NOMO-1 treated with DMSO at 0.1 percent for 48 hours (cell line): ENCODE results near the gene WSCD1.

Experiments used
- DNase-seq: peaks from one replicate; lab custom pipeline; 2025; ENCODE audit not compliant: unreplicated experiment; lab: John Stamatoyannopoulos, UW

The WSCD1 gene

DNA sequence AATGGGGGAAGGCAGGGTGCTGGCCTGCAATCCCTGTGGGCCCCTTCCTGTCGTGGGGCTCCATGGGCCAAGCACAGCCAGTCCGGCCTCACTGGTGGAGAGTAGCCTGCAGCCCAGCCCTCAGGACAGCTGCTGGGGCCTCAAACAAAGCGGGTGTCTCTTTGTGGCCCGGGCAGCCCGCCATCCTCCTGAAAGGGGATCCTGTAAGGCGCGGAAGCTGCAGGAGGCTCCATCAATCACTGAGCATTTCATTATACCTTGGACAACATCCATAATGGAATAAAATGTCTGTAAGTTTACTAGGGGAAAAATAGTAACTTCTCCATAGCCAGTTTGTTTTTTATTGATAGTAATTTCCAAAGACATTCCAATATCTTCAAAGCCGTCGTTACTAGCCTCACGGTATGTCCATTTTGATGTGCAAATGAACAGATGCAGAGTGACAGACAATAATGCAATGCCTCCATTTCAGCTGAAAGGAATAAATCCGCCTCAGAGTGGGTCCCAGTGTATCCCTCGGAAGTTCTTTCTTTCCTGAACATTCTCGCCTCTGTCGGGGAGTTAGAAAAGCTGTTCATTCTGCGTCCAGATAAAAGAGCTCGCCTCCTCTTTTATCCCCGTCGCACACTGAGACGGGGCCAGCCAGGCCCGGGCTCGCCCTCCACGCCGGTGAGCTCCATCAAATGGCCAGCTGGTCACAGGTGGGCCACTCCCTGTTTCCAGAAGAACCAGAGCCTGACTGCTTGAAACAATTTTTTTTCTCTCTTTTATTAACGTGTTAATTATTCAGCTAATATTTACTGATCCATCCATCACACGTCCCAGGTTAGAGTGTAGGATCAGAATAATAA is 14.4 kb downstream of the WSCD1 start:
- DNase-seq: no peak

DNA sequence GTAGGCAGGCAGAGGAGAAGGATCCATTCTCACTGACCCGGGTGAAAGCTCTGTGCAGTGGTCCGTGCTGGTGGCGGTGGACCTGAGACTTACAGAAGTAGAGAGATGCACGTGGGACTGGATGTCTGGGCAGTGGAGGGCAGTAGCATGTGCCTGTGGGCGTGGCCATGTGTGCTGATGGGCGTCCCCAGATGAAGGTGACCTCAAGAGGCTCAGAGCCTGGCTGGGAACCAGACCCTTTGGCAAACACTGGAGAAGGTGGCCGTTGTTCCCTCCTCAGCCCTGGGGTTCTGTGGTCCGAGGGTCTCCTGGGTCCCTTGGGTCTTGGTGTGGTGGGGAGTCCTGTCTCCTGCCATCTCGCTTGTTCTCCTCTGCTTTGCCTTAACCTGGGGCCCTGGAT is 15.6 kb downstream of the WSCD1 start:
- no peak for DNase-seq

DNA sequence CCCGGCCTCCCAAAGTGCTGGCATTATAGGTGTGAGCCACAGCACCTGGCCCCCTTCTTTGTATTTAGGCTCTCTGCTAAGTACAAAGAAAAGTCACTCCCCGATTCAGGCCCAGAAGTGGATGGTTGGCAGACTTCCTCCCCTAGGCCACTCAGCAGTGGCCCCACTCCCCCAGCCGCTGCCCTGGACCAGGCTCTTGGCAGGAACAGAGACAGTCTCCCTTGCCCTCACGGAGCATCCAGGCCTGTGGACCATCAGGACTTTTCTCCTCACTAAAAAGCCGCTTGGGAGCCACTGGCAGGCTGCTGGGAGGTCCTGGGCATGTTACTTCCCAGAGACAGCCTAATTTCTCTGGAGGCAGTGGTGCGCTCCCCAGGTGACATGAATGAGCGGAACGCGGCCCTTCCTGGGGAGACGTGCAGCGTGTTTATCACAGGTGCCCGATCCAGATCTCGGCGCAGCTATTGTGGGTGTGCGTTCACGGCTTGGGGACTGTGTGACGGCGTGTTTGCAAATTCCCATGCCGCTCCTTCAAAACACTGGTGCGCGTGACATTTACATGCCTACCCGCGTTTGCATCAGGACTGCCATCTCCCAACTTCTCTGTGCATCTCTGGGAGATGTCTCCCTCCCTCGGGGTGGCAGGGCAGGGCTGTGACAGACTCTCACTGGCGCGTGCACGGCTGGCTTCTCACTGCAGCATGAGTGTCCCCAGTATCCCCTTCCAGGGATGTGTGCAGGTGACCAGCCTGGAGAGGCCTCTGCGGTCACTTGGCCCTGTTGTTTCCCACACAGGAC is 16.6 kb downstream of the WSCD1 start:
- no peak for DNase-seq

DNA sequence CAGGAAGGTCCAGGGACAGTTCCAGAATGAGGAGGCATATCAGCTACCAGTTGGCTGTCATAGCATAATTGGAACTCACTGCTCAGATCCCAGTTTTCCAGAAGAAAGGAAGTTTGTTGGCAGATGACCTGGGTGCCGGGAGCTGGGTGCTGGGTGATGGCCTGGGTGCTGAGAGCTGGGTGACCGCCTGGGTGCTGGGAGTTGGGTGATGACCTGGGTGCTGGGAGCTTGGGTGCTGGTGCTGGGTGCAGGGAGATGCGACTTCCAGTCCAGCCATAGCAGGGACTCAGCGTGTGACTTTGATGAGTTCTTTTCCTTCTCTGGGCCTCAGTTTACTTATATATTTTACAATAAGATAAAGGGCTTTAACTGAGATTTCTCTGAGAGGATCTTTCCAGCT is 18.0 kb downstream of the WSCD1 start:
- DNase-seq: no peak

DNA sequence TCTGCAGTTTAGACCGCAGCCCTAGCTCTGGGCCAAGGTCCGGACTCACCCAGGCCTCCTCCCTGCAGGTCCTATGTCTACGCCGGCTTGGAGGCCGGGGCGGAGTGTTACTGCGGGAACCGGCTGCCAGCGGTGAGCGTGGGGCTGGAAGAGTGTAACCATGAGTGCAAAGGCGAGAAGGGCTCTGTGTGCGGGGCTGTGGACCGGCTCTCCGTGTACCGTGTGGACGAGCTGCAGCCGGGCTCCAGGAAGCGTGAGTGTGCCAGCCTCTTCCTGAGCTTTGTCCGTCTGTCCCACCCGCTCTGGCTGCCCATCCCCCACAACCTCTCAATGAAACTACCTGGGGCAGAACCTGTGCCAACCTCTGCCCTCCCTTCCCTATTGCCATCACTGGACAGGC is 20.1 kb downstream of the WSCD1 start:
- no peak for DNase-seq

DNA sequence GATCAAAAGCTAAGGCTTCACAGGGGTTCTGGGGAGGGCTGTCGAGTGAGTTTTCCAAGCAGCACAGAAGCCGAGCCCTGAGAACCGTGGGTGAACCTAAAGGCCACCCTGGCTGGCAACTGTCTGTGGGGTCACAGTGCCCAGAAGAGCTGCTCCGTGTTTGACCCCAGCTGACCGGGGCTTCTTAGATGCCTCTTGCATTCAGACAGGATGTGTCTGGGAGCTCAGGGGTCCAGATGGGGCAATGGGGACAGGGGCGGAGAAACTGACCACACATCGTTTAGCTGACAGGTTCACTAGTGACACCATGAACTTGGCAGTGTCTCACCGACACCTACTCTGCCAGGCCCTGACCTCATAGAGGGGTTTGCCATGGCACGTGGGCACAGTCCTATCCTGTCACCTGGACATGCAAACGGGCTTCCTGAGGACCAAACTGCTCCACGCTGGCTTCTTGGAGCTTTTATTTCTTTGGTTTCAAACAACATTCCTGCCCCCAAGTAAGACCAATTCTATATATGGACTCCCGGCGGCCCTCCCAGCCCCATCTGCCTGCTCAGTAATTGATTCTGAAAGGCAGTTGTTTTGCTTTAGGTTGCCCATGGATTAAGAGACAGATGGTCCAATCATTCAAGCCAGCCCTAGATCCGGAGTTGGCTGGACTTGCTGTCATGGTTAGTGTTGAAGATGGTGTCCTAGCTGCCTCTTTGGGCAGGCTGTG is 22.2 kb downstream of the WSCD1 start:
- no peak for DNase-seq

DNA sequence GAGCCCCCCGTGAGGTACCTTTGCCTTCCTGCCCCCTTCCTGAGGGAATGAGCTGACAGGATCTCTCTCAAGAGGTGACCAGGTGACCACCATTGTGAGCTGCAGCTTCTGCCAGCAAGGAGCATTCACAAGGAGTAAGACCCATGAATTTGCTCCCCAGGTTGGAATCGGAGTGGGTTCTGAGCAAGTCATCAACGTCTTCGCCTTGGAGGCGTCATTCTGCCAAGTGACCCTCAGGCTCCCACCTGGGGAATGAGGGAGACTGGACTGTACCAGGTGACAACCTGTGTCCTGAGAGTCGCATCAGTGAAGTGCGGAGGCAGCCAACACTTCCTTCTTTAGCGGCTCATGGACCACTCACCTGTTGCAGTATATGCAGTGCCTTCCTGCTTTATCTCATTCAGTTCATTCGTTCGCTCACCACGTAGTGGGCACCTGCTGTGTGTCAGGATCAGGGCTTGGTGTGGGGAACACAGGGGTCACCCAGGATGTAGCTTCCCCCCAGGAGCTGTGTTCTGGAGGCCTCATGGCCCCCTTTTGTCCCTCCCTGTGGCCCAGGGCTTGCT is 22.8 kb downstream of the WSCD1 start:
- DNase-seq: no peak

DNA sequence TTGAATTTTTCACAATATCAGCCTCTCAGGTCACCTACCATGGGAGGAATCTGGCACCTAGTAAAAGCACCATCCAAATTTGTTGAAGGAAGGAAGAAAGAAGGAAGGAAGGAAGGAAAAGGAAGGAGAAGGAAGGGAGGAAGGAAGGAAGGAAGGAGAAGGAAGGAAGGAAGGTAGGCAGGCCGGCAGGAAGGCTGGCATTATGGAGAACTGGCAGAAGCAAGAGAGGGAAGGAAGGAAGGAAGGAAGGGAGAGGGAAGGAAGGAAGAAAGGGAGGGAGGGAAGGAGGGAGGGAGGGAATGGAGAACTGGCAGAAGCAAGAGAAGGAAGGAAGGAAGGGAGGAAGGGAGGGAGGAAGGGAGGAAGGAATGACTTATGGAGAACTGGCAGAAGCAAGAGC is 24.3 kb downstream of the WSCD1 start:
- DNase-seq: no peak

DNA sequence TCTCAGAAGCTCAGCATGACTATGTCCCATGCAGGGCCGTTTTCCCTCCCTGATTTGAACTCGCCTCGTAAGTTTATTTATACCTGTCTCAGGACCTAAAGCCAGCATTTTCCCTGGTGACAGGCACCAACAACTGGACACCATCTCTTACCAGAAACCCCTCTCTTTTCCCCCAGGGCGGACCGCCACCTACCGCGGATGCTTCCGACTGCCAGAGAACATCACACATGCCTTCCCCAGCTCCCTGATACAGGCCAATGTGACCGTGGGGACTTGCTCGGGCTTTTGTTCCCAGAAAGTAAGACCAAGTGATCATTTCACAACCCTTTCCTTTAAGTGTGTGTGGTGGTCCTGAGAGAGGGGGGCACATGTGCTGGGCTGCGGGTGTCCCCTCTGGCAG is 24.7 kb downstream of the WSCD1 start:
- DNase-seq: no peak

DNA sequence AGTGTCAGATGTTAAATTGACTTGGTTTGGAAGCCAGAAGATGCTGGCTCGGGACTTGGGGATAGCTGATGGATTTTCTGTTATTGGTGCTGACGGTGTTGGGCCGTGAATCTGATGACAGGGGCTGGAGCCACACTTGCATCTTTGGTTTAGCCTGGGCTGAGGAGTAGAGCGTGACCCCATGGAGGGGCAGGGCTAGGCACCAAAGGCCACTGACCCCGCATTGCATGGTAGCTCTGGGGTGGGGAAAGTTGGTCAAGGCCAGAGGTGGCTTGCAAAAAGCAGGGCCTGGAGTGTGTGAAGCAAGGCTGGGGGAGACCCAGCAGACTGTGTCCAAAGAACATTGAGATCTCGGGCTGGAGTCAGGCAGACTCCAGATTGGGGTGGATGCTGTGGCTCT is 25.3 kb downstream of the WSCD1 start:
- DNase-seq: no peak

DNA sequence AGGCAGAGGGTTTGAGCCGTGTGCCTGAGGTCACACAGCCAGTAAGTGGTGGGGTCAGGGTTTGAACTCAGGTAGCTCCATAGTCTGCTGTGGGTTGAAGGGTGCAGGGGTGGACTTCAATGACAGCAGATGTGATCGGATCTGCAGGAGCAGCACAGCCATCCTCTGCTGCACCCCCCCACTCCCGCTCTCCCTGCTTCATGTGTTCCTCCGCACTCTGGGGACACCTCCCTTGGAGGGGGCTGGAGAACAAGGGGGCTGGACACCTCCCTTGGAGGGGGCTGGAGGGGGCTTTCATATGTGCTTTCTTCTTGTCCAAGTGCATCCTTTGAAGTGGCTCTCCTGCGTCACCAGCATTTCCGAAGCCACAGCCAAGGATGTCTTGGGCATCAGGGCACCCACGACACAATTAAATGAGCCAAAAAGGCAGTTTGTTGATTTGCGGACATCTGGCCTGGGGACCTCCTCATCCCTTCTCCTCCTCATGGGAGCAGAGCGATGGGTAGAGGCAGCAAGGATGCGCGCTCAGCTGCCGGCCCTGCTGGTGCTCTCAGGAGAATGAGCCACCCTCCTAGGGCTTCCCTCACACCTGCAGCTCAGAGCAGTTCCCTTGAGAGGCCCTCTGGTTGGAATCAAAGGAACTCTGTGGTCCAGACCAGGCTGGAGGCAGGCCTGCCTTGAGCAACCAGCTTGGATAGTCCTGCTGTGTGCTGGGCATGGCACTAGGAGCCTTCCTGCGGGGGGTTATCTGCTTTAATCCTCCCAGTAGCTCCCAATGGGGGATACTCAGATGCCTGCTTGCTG is 26.2 kb downstream of the WSCD1 start:
- no peak for DNase-seq

DNA sequence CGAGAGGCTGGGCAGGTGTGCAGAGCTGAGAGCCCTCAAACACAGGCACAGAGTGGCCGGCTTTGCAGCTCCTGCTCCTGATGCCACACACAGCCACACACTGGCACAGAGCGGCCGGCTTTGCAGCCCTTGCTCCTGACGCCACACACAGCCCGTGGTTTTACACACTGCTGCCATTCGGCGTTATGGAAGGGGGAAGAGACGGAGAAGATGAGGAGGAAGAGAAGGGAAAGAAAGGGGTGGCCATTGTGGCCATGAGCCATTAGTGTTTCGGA is 26.8 kb downstream of the WSCD1 start:
- DNase-seq: no peak

DNA sequence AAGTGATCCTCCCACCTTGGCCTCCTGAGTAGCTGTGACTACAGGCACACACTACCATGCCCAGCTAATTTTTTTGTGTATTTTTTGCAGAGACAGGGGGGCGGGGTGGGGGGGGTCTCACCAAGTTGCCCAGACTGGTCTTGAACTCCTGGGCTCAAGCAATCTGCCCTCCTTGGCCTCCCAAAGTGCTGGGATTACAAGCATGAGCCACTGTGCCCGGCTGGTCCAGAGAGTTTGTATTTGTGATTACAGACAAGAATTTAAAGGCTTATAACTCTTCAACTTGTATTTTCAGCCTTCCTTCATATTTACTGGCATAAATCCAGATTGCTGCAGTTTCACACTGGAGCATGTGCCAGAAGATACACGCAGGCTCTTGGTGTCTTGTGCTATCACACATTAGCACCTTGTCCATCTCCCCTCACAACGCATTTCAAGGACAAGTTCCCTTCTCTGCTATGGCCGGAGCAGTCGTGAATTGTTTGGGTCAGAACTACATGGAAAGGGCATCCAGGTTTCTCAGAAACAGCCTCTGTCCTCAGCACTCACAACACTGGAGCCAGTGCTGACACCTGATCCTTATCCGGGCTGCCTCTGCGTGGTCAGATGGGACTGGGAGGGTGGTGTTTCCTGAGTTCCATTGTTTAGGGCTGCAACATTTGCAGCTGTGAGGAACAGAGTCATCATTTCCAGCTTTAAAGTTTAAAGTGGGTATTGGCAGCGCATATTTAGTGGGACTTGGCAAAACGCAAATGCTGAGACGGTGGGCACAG is 28.1 kb downstream of the WSCD1 start:
- DNase-seq: no peak

DNA sequence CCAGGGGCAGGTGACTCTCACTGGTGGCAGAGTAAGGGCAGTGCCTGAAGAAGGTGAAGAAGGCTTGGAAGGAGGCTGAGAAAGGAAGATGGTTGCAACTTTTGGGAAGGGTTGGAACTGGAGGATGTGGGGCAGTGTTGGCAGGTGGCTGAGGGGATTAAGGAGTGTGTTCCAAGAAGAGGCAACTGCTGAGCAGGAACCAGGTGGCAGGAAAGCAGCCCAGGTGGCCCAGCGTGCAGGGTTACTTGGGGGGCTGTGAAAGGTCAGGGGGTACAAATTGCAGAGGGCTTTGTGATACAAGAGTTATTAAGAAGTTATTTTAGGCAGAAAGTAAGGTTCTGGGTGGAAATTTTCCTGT is 28.6 kb downstream of the WSCD1 start:
- no peak for DNase-seq

DNA sequence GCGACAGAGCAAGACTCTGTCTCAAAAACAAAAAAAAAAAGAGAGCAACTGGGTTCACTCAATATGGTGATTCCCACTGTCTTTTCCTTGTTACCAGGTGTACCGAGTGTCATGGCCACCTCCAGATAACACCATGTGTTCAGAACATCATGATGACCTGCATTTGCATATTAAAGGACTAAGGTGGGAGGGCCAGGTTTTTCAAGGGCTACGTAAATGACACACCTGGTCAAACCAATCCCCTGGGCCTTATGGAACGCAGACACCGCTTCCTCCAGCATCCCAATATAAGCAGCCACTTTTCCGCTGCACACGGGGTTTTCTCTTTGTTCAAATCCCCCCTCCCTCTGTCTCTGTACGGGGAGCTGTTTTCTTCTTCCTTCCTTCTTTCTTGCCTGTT is 29.3 kb downstream of the WSCD1 start:
- DNase-seq: no peak

DNA sequence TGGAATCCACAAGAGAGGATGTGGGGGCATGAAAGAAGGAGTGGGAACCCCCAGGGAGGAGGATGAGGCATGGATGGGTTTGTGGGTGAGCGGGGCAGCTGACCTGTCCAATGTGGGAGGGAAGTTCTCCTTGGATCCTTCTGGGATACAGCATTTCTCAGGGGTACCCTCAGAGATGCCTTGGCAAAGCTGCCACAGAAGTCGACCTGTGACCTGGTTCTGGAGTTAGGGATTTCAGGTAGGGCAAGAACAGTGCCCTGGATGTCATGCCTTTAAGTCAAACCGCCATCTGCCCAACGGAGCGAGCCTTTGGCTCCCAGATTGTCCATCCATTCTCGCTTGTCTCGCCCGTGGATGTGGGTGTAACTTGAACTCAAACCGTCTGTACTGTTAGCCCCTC is 30.0 kb downstream of the WSCD1 start:
- no peak for DNase-seq

DNA sequence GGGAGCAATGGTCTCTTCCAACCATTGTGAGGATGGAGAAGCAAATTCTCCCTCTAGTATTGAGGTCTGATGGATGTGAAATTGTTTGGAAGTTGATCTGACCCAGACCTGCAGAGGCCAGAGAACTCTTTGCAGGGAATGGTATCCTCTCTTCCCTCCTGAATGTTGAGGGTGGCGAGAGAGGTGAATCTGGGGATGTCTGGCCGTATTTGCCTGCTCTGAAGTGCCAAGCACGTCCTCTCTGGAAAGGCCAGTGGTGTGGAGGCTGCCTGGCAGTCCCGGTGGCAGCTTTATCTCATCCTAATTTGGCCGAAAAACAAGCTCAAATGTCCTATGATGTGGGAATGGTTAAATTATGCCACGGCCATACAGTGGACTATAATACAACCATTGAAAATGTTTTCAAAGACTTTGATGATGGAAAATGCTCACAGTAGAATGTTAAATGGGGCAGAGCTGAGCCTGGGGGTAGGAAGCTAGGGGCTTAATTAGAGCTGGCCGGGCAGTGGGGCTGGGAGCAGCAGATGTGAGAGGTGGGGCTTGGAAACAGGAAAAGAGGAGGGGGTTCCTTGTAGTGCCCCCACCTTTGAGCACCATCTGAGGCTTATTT is 30.8 kb downstream of the WSCD1 start:
- no peak for DNase-seq

DNA sequence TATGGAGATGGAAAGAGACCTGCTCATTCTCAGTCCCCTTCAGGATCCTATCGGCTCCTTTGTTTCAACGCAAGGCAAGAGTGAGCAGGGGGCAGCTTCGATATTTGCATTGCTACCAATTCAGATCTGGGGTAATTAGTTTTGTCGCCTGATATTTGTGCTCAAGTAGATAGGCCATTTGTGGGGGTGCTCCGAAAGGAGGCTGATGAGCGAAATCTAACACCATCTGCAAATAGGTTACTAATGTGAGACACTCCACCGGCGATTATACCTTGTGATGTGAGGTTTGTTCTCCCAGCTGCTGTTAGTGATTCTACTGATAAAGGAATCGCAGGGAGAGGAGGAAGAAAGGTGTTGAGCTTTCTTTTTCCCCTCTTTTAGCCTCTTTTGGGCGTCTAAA is 31.5 kb downstream of the WSCD1 start:
- no peak for DNase-seq

DNA sequence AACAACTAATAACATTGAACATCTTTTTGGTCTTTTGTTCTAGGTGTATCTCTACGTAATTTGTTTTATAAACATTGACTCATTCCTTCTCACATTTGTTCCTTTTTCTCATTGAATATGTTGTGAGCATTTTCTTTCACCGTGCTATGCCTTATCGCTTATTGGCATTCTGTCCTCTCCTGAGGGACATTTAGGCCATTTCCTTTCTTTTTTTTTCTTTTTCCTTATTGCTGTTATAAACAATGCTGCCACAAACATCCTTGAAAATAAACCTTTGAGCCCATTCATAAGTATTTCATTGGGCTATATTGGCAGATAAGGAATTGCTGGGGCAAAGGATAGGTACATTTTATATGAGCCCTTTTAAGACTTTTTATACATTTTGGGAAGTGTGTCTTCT is 32.4 kb downstream of the WSCD1 start:
- DNase-seq: no peak
